BLaER1 (cell line): Measurements from ENCODE around the gene ANKRD45.
"Not testable (repeated sequence)": the region's sequence is repeated elsewhere in the genome, so short reads cannot be mapped to it uniquely, and the experiment has no call there.

Experiments
- H3K27ac ChIP-seq: shearing (Covaris generic); formaldehyde crosslinking; 2 replicates; pipeline ENCODE4 v1.8.1; 2022
- H3K27me3 ChIP-seq: shearing (Covaris generic); formaldehyde crosslinking; 2 replicates; pipeline ENCODE4 v1.8.1; 2022
- H3K36me3 ChIP-seq: shearing (Covaris generic); formaldehyde crosslinking; 2 replicates; pipeline ENCODE4 v1.8.1; 2022
- H3K4me1 ChIP-seq: shearing (Covaris generic); formaldehyde crosslinking; 2 replicates; pipeline ENCODE4 v1.8.1; 2022
- H3K4me2 ChIP-seq: shearing (Covaris generic); formaldehyde crosslinking; 2 replicates; pipeline ENCODE4 v1.8.1; 2022
- H3K4me3 ChIP-seq: shearing (Covaris generic); formaldehyde crosslinking; 2 replicates; pipeline ENCODE4 v1.8.1; 2022
- H3K9ac ChIP-seq: shearing (Covaris generic); formaldehyde crosslinking; 2 replicates; pipeline ENCODE4 v1.8.1; 2022
- H3K9me3 ChIP-seq: shearing (Covaris generic); formaldehyde crosslinking; 2 replicates; pipeline ENCODE4 v1.8.1; 2022
- H4K20me1 ChIP-seq: shearing (Covaris generic); formaldehyde crosslinking; 2 replicates; pipeline ENCODE4 v1.8.1; 2022
- Cebpa-rat ChIP-seq: shearing (Covaris generic); IDR thresholded peaks from 2 replicates; pipeline ENCODE4 v1.8.1; 2022

The ANKRD45 gene

GRCh38 chr1:173669491-173669941 lies at the start of gene ANKRD45:
Gene ANKRD45, minus strand, starts transcription at chr1:173669851. Its CDS starts 10,433 bp downstream, at chr1:173659418.
- Histone ChIP-seq H3K36me3 (no peaks in the 10 kb centered on the region), H3K4me1 (no peaks in the 10 kb centered on the region), H4K20me1 (no peaks in the 10 kb centered on the region), H3K4me2 (no peak within 1 kb of the TSS), H3K27ac (no peak within 1 kb of the TSS), H3K27me3 (no peaks in the 10 kb centered on the region), H3K9me3 (peaks cover 4% of the 10 kb centered on the region; the same call in 1 of the 2 replicates), H3K4me3 (no peak within 1 kb of the TSS), H3K9ac (no peak within 1 kb of the TSS)
- TF ChIP-seq Cebpa-rat = no peak

- H3K4me1 ChIP-seq = peaks cover 16% of the 10 kb centered on the region
- H3K9ac ChIP-seq = no peak overlapping the region
- H3K9me3 ChIP-seq = no peaks in the 10 kb centered on the region
- no peak for TF ChIP-seq Cebpa-rat
- H3K4me3 ChIP-seq = no peak overlapping the region
- no peak overlapping the region for H3K27ac ChIP-seq
- H3K4me2 ChIP-seq = 0 out of 2 replicates have a peak overlapping the region, but pooled peaks have one; percentile 89
- no peaks in the 10 kb centered on the region; the same call in 1 of the 2 replicates for H4K20me1 ChIP-seq
- H3K27me3 ChIP-seq = no peaks in the 10 kb centered on the region
- peaks cover 26% of the 10 kb centered on the region for H3K36me3 ChIP-seq
Measured at GRCh38 chr1:173717238-173717637, 47.6 kb upstream of the ANKRD45 start.

GRCh38 chr1:173715538-173715844 lies 45.8 kb upstream of the ANKRD45 start:
- peak overlapping the region; percentile 89 for H3K4me2 ChIP-seq
- H3K9me3 ChIP-seq = no peaks in the 10 kb centered on the region
- no peaks in the 10 kb centered on the region for H3K27me3 ChIP-seq
- H3K4me1 ChIP-seq = peaks cover 16% of the 10 kb centered on the region
- H3K27ac ChIP-seq = peak overlapping the region; percentile 78
- no peak for TF ChIP-seq Cebpa-rat
- peak overlapping the region; percentile 76 for H3K4me3 ChIP-seq
- H4K20me1 ChIP-seq = no peaks in the 10 kb centered on the region
- peaks cover 16% of the 10 kb centered on the region for H3K36me3 ChIP-seq
- peak overlapping the region; percentile 89 for H3K9ac ChIP-seq

GRCh38 chr1:173714759-173715537 lies 45.3 kb upstream of the ANKRD45 start, which contains the start of gene KLHL20:
Gene KLHL20, plus strand, starts transcription at chr1:173714981. Its CDS starts 1,063 bp downstream, at chr1:173716044.
- peak within 1 kb of the TSS; percentile 89 for H3K9ac ChIP-seq
- peak within 1 kb of the TSS; percentile 76 for H3K4me3 ChIP-seq
- peaks cover 16% of the 10 kb centered on the region for H3K4me1 ChIP-seq
- no peaks in the 10 kb centered on the region for H3K27me3 ChIP-seq
- H3K4me2 ChIP-seq = peak within 1 kb of the TSS; percentile 89
- H3K36me3 ChIP-seq = peaks cover 16% of the 10 kb centered on the region
- no peak for TF ChIP-seq Cebpa-rat
- no peaks in the 10 kb centered on the region for H3K9me3 ChIP-seq
- H4K20me1 ChIP-seq = no peaks in the 10 kb centered on the region
- peak within 1 kb of the TSS; percentile 78 for H3K27ac ChIP-seq

- peak overlapping the region; percentile 76 for H3K4me3 ChIP-seq
- peaks cover 16% of the 10 kb centered on the region for H3K36me3 ChIP-seq
- peaks cover 16% of the 10 kb centered on the region for H3K4me1 ChIP-seq
- no peaks in the 10 kb centered on the region for H3K27me3 ChIP-seq
- no peaks in the 10 kb centered on the region for H3K9me3 ChIP-seq
- H3K9ac ChIP-seq = peak overlapping the region; percentile 89
- no peak for TF ChIP-seq Cebpa-rat
- H3K27ac ChIP-seq = peak overlapping the region; percentile 78
- no peaks in the 10 kb centered on the region for H4K20me1 ChIP-seq
- peak overlapping the region; percentile 73 for H3K4me2 ChIP-seq
Measured at GRCh38 chr1:173714441-173714758, 44.7 kb upstream of the ANKRD45 start.

GRCh38 chr1:173708787-173709186 lies 39.1 kb upstream of the ANKRD45 start:
- Histone ChIP-seq H3K9ac (no peak overlapping the region), H3K9me3 (no peaks in the 10 kb centered on the region), H3K4me1 (no peaks in the 10 kb centered on the region), H3K36me3 (no peaks in the 10 kb centered on the region), H3K4me2 (no peak overlapping the region), H4K20me1 (no peaks in the 10 kb centered on the region), H3K27me3 (no peaks in the 10 kb centered on the region), H3K4me3 (no peak overlapping the region), H3K27ac (no peak overlapping the region)
- TF ChIP-seq Cebpa-rat = no peak

GRCh38 chr1:173705117-173705516 lies 35.5 kb upstream of the ANKRD45 start:
- Histone ChIP-seq H4K20me1 (no peaks in the 10 kb centered on the region), H3K27me3 (no peaks in the 10 kb centered on the region), H3K4me1 (no peaks in the 10 kb centered on the region), H3K9ac (no peak overlapping the region), H3K27ac (no peak overlapping the region), H3K4me3 (no peak overlapping the region), H3K36me3 (no peaks in the 10 kb centered on the region), H3K4me2 (no peak overlapping the region), H3K9me3 (no peaks in the 10 kb centered on the region)
- no peak for TF ChIP-seq Cebpa-rat

- Histone ChIP-seq H3K27ac (no peak overlapping the region), H3K27me3 (no peaks in the 10 kb centered on the region), H3K4me1 (no peaks in the 10 kb centered on the region), H3K9me3 (no peaks in the 10 kb centered on the region), H3K4me2 (no peak overlapping the region), H3K4me3 (no peak overlapping the region), H4K20me1 (no peaks in the 10 kb centered on the region), H3K9ac (no peak overlapping the region), H3K36me3 (no peaks in the 10 kb centered on the region)
- TF ChIP-seq Cebpa-rat = no peak
Measured at GRCh38 chr1:173702736-173703135, 33.1 kb upstream of the ANKRD45 start.

- H4K20me1 ChIP-seq, H3K27me3 ChIP-seq, H3K4me1 ChIP-seq, H3K9me3 ChIP-seq, H3K36me3 ChIP-seq, H3K9ac ChIP-seq, H3K4me3 ChIP-seq, H3K27ac ChIP-seq, H3K4me2 ChIP-seq: not testable (repeated sequence)
Measured at GRCh38 chr1:173701299-173701698, 31.6 kb upstream of the ANKRD45 start.

GRCh38 chr1:173693238-173693637 lies 23.6 kb upstream of the ANKRD45 start:
- Histone ChIP-seq H3K9me3 (peaks cover 10% of the 10 kb centered on the region; the same call in 1 of the 2 replicates), H3K36me3 (no peaks in the 10 kb centered on the region), H3K9ac (no peak overlapping the region), H4K20me1 (no peaks in the 10 kb centered on the region), H3K4me1 (no peaks in the 10 kb centered on the region), H3K4me2 (no peak overlapping the region), H3K4me3 (no peak overlapping the region), H3K27me3 (no peaks in the 10 kb centered on the region), H3K27ac (no peak overlapping the region)
- no peak for TF ChIP-seq Cebpa-rat
